Measurements from ENCODE around the gene FOXN4.

DNA sequence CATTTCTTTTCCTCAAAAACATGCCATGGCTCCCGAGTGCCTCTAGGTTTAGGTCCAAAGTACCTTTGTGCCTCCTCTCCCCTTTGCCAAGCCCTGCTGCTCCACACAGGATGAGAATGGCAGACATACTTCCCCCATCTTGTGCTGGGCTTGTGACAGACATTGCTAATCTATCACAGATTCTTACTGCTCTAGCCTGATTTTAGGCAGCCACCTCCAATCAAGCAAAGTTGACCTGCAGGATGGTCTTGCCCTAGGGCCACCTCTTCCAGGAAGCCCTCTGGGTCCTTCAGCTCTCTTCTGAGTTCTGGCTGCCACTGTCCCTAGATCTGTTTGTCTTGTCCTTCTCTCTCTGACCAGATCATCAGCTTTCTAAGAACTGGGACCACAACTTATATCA is 20.5 kb downstream of the FOXN4 start:
- TF ChIP-seq EZH2phosphoT487 (IDR thresholded peaks at IDR 0.05; ENCODE audit: insufficient read depth, low read depth) (no peak), EZH2 (IDR thresholded peaks at IDR 0.05; ENCODE audit: insufficient read depth, poor library complexity, severe bottlenecking) (no peak)

All from GM23248 (cell line).